ENCODE data around the gene HIBCH. TPM values are rescaled to one million over a fixed set of nuclear protein-coding genes. Genes with fewer than 3 reads are reported as not detected.

The HIBCH gene
- total and polyA plus RNA-seq, 2 of the 13 experiments (the other 11 are each of a cell fraction or from before 2014, with no cell fraction given) = 18.8 to 49.5 TPM

DNA sequence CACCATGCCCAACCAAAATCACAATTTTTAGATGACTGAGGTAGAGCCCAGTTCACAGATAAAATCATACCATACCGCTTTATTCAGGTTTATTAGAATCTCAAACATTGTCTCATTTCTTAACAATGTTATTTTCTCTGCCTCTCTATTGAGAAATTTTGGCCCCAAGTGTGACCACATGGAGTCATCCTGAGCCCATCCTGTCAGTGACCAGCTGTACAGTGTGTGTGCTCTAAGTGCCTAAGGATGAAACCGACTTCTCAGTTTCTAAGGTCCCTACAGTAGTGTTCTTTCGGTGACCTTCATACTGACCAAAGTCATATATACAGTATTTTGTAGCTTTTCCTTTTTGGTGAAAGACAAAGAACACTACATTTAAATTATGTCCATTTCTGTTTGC, 133.4 kb downstream of the HIBCH start:
- H3K9ac ChIP-seq (ENCODE audit: insufficient read depth, low read depth, low read length) = no peak overlapping the region
- H3K36me3 ChIP-seq (replicated peaks in 1 of 2; ENCODE audit: control insufficient read depth in 1 of 2, insufficient read depth in 2 of 2, low read length in 2 of 2) = no peaks in the 10 kb centered on the region; a peak in 2 of 5 replicates
- no peak for ATAC-seq
- no peak for DNase-seq (ENCODE audit: low spot score)
- no peak for FAIRE-seq
- no TSS peak for BruUV-seq (replicated peaks)
- TF ChIP-seq, protein P1, sequence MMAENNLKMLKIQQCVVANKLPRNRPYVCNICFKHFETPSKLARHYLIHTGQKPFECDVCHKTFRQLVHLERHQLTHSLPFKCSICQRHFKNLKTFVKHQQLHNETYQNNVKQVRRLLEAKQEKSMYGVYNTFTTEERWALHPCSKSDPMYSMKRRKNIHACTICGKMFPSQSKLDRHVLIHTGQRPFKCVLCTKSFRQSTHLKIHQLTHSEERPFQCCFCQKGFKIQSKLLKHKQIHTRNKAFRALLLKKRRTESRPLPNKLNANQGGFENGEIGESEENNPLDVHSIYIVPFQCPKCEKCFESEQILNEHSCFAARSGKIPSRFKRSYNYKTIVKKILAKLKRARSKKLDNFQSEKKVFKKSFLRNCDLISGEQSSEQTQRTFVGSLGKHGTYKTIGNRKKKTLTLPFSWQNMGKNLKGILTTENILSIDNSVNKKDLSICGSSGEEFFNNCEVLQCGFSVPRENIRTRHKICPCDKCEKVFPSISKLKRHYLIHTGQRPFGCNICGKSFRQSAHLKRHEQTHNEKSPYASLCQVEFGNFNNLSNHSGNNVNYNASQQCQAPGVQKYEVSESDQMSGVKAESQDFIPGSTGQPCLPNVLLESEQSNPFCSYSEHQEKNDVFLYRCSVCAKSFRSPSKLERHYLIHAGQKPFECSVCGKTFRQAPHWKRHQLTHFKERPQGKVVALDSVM (CRISPR knock-in tag; IDR thresholded peaks at IDR 0.05) = no peak
- TF ChIP-seq DR1 (CRISPR knock-in tag; IDR thresholded peaks at IDR 0.05) (no peak), TSC22D2 (CRISPR knock-in tag; IDR thresholded peaks at IDR 0.05; ENCODE audit: borderline replicate concordance) (no peak), FOXA1 (IDR thresholded peaks at IDR 0.05) (no peak), FOXA1 (CRISPR knock-in tag; IDR thresholded peaks at IDR 0.05) (no peak), ATRX (CRISPR knock-in tag; IDR thresholded peaks at IDR 0.05; ENCODE audit: borderline replicate concordance) (no peak), AHR (CRISPR knock-in tag; IDR thresholded peaks at IDR 0.05) (no peak)
- TF ChIP-seq, protein P2, sequence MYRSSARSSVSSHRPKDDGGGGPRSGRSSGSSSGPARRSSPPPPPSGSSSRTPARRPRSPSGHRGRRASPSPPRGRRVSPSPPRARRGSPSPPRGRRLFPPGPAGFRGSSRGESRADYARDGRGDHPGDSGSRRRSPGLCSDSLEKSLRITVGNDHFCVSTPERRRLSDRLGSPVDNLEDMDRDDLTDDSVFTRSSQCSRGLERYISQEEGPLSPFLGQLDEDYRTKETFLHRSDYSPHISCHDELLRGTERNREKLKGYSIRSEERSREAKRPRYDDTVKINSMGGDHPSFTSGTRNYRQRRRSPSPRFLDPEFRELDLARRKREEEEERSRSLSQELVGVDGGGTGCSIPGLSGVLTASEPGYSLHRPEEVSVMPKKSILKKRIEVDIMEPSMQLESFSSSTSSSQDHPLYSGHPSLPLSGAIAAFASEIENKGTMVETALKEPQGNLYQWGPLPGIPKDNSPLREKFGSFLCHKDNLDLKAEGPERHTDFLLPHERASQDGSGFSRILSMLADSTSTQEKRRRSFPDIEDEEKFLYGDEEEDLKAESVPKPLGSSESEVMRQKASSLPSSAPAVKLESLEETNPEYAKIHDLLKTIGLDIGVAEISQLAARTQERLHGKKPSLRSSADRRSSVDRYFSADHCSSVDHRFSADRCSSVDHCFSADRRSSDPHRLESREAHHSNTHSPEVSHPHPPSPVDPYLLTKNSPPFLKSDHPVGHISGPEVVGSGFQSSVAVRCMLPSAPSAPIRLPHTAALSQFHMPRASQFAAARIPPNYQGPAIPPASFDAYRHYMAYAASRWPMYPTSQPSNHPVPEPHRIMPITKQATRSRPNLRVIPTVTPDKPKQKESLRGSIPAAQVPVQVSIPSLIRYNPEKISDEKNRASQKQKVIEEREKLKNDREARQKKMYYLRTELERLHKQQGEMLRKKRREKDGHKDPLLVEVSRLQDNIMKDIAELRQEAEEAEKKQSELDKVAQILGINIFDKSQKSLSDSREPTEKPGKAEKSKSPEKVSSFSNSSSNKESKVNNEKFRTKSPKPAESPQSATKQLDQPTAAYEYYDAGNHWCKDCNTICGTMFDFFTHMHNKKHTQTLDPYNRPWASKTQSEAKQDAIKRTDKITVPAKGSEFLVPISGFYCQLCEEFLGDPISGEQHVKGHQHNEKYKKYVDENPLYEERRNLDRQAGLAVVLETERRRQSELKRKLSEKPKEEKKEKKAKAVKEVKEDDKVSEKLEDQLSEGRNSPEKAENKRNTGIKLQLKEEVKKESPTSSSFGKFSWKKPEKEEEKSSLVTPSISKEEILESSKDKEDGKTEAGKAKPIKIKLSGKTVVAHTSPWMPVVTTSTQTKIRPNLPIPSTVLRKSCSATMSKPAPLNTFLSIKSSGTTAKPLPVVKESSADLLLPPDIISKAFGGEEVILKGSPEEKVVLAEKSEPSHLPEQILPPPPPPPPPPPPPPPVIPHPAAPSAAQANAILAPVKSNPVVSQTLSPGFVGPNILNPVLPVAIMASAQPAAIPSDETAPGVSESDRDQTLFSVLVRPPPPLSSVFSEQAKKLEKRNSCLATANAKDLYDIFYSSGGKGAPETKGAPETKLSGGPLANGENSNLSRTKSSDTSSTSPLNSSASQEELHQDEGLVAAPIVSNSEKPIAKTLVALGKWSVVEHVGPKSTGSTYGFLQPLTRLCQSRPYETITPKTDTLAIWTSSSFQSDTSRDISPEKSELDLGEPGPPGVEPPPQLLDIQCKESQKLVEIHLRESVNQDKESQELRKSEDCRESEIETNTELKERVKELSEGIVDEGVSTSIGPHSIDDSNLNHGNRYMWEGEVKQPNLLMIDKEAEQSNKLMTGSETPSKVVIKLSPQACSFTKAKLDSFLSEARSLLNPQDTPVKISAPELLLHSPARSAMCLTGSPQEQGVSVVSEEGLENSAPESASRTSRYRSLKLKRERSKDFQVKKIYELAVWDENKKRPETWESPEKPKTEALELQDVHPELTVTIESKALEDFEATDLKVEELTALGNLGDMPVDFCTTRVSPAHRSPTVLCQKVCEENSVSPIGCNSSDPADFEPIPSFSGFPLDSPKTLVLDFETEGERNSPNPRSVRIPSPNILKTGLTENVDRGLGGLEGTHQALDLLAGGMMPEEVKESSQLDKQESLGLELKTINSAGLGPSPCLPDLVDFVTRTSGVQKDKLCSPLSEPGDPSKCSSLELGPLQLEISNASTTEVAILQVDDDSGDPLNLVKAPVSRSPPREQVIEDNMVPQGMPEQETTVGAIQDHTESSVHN (CRISPR knock-in tag; IDR thresholded peaks at IDR 0.05) = no peak
- no peak overlapping the region for H2AFZ ChIP-seq (ENCODE audit: low read length)
- POLR2A ChIA-PET = no interaction called here
- H3K27ac ChIP-seq (ENCODE audit: extremely low read length, insufficient read depth, low read length) = no peak overlapping the region
- no peaks in the 10 kb centered on the region for H4K20me1 ChIP-seq (ENCODE audit: insufficient read depth, low read length)
- no peaks in the 10 kb centered on the region for H3K9me3 ChIP-seq (ENCODE audit: low read length)
- in situ Hi-C loops (cut with HindIII; ENCODE audit: extremely low pct_ligation_motif_present, low pct_unique_long_range_greater_than_20kb) (no loop called here), intact Hi-C loops (cut with micrococcal nuclease; ENCODE audit: unreplicated experiment) (loop anchor here (10.0 kb wide), 1 partner anchor 129 kb away; the partner anchor contains the start of gene HIBCH)
- H3K79me2 ChIP-seq (ENCODE audit: insufficient read depth, low read length) = no peaks in the 10 kb centered on the region
- no peaks in the 10 kb centered on the region for H3K27me3 ChIP-seq (ENCODE audit: control insufficient read depth in 1 of 2, insufficient read depth in 2 of 2, low read length in 2 of 2)
- no peak overlapping the region for H3K4me3 ChIP-seq (replicated peaks in 1 of 3; ENCODE audit: insufficient read depth in 1 of 3, low read depth in 2 of 3, low read length in 3 of 3)
- peaks cover 4% of the 10 kb centered on the region for H3K4me1 ChIP-seq (ENCODE audit: insufficient read depth, low read length)
- CTCF ChIA-PET (ENCODE audit: low intra/inter-chr PET ratio, low total read pairs) = no interaction called here
- no peak overlapping the region for H3K4me2 ChIP-seq (ENCODE audit: low read depth, low read length)
- WGBS (ENCODE audit: low lambda C conversion rate) = 99% methylated on average over 3 of the region's 3 CpGs
